MCF 10A (cell line): ENCODE measurements around the gene BCAS3. TPM values are rescaled to one million over a fixed set of nuclear protein-coding genes. Genes with fewer than 3 reads are reported as not detected.

Experiments used
- BruUV-seq: library from RNA; stranded (reverse); fragments of 400-500 nt; replicated peaks from 2 replicates; lab custom pipeline; 2021; lab: Mats Ljungman, UMichigan
- CTCF ChIA-PET: fragments of 300-600 bp; sonication (Branson Sonifier 250); formaldehyde crosslinking; extraction: SDS; loops from one replicate; lab custom pipeline; 2021; ENCODE audit warnings: antibody characterized with exemption, inconsistent platforms; lab: Yijun Ruan, JAX
- POLR2A ChIA-PET: fragments of 300-600, 350-650 bp; sonication (Branson Sonifier 250); formaldehyde crosslinking; extraction: SDS; loops from one replicate; lab custom pipeline; 2020; ENCODE audit warnings: antibody characterized with exemption, inconsistent platforms; lab: Yijun Ruan, JAX
- DNase-seq: peaks from one replicate; pipeline ENCODE4 v3.0.0-alpha.2; 2018; ENCODE audit not compliant: unreplicated experiment
- H3K27ac Mint-ChIP-seq: one replicate; pipeline ENCODE4 v1.8.0; 2022; ENCODE audit warnings: mild to moderate bottlenecking, low read depth, mixed read lengths; ENCODE audit not compliant: unreplicated experiment
- H3K27me3 Mint-ChIP-seq: one replicate; pipeline ENCODE4 v1.8.0; 2022; ENCODE audit warnings: mixed read lengths; ENCODE audit not compliant: insufficient read depth, unreplicated experiment
- H3K36me3 Mint-ChIP-seq: one replicate; pipeline ENCODE4 v1.8.0; 2022; ENCODE audit warnings: mild to moderate bottlenecking, moderate library complexity, mixed read lengths; ENCODE audit not compliant: insufficient read depth, unreplicated experiment
- H3K4me1 Mint-ChIP-seq: one replicate; pipeline ENCODE4 v1.8.0; 2022; ENCODE audit warnings: mixed read lengths; ENCODE audit not compliant: insufficient read depth, unreplicated experiment
- H3K4me3 Mint-ChIP-seq: one replicate; pipeline ENCODE4 v1.8.0; 2022; ENCODE audit warnings: mild to moderate bottlenecking, moderate library complexity, mixed read lengths; ENCODE audit not compliant: unreplicated experiment
- H3K9me3 Mint-ChIP-seq: one replicate; pipeline ENCODE4 v1.8.0; 2022; ENCODE audit warnings: mixed read lengths; ENCODE audit not compliant: unreplicated experiment
- intact Hi-C: fragments of 100-400 bp; cut with micrococcal nuclease; formaldehyde crosslinking; loops from 2 replicates; pipeline ENCODE4 v1.14.1; 2022
- total RNA-seq: library from RNA; stranded (reverse); gene quantifications from 2 replicates; pipeline ENCODE4 v1.2.3, GENCODE V29; 2022
- TF ChIP-seq, protein P1 (sequence below): fragments of 200-600 bp; IDR thresholded peaks from one replicate; pipeline ENCODE4 v1.8.0; 2022; ENCODE audit warnings: antibody characterized with exemption, mild to moderate bottlenecking; ENCODE audit not compliant: unreplicated experiment

BCAS3 gene
- total RNA-seq, 1 experiment from 2014 or later, result 14.6 TPM

- Mint-ChIP-seq H3K27ac (no peak overlapping the region), H3K9me3 (no peaks in the 10 kb centered on the region), H3K36me3 (peaks cover 4% of the 10 kb centered on the region), H3K4me1 (no peaks in the 10 kb centered on the region), H3K27me3 (no peaks in the 10 kb centered on the region), H3K4me3 (no peak overlapping the region)
- ChIA-PET POLR2A (no interaction called here), CTCF (interaction anchor here (0.6 kb wide), 1 partner anchor 458 kb away, joined by 3 read pairs; no protein-coding TSS in a partner anchor)
- TF ChIP-seq, protein P1, sequence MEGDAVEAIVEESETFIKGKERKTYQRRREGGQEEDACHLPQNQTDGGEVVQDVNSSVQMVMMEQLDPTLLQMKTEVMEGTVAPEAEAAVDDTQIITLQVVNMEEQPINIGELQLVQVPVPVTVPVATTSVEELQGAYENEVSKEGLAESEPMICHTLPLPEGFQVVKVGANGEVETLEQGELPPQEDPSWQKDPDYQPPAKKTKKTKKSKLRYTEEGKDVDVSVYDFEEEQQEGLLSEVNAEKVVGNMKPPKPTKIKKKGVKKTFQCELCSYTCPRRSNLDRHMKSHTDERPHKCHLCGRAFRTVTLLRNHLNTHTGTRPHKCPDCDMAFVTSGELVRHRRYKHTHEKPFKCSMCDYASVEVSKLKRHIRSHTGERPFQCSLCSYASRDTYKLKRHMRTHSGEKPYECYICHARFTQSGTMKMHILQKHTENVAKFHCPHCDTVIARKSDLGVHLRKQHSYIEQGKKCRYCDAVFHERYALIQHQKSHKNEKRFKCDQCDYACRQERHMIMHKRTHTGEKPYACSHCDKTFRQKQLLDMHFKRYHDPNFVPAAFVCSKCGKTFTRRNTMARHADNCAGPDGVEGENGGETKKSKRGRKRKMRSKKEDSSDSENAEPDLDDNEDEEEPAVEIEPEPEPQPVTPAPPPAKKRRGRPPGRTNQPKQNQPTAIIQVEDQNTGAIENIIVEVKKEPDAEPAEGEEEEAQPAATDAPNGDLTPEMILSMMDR, result no peak
- intact Hi-C loops, result no loop called here
- no TSS peak for BruUV-seq
- DNase-seq, result no peak
Measured at GRCh38 chr17:61187038-61187437, 509.4 kb downstream of the BCAS3 start.

DNA sequence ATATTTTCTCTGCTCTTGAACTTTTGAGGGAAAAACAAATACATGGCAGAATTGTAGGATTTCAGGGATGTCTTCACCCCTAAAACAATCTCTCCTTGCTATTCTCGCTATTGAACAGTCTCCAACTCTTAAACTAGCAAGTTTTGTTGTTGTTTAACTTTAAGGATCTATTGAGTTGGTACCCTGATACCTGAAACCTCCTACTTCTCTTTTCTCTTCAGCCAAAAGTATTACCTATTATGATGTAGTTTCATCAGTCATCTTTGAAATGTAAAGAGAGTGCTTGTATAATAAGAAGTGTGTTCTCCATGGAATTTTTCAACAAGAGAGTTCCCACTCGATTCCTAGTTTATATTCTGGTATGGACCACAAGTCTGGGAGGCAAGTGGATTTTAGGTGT is 510.4 kb downstream of the BCAS3 start:
- TF ChIP-seq, protein P1, result no peak
- no peaks in the 10 kb centered on the region for H3K4me1 Mint-ChIP-seq
- ChIA-PET POLR2A (no interaction called here), CTCF (no interaction called here)
- peaks cover 4% of the 10 kb centered on the region for H3K36me3 Mint-ChIP-seq
- no peaks in the 10 kb centered on the region for H3K27me3 Mint-ChIP-seq
- no peak overlapping the region for H3K4me3 Mint-ChIP-seq
- BruUV-seq, result no TSS peak
- no peak overlapping the region for H3K27ac Mint-ChIP-seq
- intact Hi-C loops, result no loop called here
- no peaks in the 10 kb centered on the region for H3K9me3 Mint-ChIP-seq
- no peak for DNase-seq

- BruUV-seq, result no TSS peak
- H3K4me1 Mint-ChIP-seq, result no peaks in the 10 kb centered on the region
- H3K9me3 Mint-ChIP-seq, result no peaks in the 10 kb centered on the region
- TF ChIP-seq, protein P1, result no peak
- intact Hi-C loops, result no loop called here
- no peaks in the 10 kb centered on the region for H3K27me3 Mint-ChIP-seq
- CTCF ChIA-PET, result interaction anchor here (0.6 to 0.9 kb wide), 3 partner anchors 14 to 205 kb away, joined by 3 read pairs; no protein-coding TSS in a partner anchor
- DNase-seq, result no peak
- H3K4me3 Mint-ChIP-seq, result no peak overlapping the region
- H3K36me3 Mint-ChIP-seq, result peaks cover 4% of the 10 kb centered on the region
- no peak overlapping the region for H3K27ac Mint-ChIP-seq
- POLR2A ChIA-PET, result no interaction called here
Measured at GRCh38 chr17:61189968-61190367, 512.3 kb downstream of the BCAS3 start.

- POLR2A ChIA-PET, result no interaction called here
- H3K27me3 Mint-ChIP-seq, result no peaks in the 10 kb centered on the region
- no peak for DNase-seq
- H3K4me1 Mint-ChIP-seq, result no peaks in the 10 kb centered on the region
- H3K27ac Mint-ChIP-seq, result no peak overlapping the region
- BruUV-seq, result no TSS peak
- no peaks in the 10 kb centered on the region for H3K9me3 Mint-ChIP-seq
- TF ChIP-seq, protein P1, result no peak
- CTCF ChIA-PET, result interaction anchor here (0.5 kb wide), 1 partner anchor 127 kb away, joined by 5 read pairs; no protein-coding TSS in a partner anchor
- no peaks in the 10 kb centered on the region for H3K36me3 Mint-ChIP-seq
- H3K4me3 Mint-ChIP-seq, result no peak overlapping the region
- intact Hi-C loops, result no loop called here
Measured at GRCh38 chr17:61196302-61196704, 518.7 kb downstream of the BCAS3 start.
